Esophagus mucosa (tissue), 1 donor: Measurements from ENCODE around the gene SURF2. TPM values are rescaled to one million over a fixed set of nuclear protein-coding genes. Genes with fewer than 3 reads are reported as not detected.

Experiments
- ATAC-seq: fragments of 200-7000 bp; cut with Tn5 transposase; one replicate; pipeline ENCODE4 v1.9.1; 2020
- total RNA-seq: library from RNA; stranded (reverse); gene quantifications from one replicate; pipeline ENCODE4 v1.2.4, GENCODE V29; 2023
- donor health status: DM: yes; HTN: yes; CAD: no.

The SURF2 gene
- total RNA-seq, 1 donor from 2014 or later = 25.6 TPM

DNA sequence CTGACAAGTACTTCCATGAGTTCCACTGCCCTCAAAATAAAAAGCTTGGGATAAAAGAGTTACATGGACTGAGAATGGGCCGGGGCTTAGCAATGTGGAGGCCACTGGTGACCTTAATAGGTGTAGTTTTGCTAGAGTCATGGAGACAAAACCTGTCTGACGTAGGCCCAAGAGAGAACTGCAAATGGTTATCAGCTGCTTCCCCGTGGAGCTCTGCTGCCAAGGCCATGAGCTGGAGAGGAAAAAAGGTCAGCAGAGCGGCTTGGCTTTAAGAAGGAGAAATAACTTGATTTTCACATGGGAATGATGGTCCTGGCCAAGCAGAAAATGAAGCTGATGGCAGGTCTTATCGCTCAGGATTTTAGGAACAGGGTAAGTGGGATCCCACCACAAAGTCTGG is 16.7 kb upstream of the SURF2 start:
- no peak for ATAC-seq

DNA sequence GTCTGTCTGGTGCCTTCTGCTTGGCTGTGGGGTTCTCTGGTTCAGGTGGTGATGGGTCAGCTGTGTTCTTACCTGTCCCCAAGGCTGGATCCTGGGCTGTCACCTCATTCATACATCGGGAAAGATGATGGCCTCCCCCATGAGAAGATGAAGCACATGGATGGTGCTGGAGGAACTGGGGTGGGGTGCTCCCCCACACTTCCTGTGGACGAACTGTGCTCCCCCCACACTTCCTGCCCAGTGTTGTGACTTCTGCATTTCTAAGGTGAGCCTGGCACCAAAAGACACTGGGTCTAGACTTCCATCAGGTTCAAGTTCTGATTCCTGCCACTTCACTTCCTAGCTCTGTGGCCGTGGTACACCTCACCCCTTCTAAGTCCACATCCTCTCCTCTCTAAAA is 16.1 kb upstream of the SURF2 start:
- ATAC-seq = no peak

DNA sequence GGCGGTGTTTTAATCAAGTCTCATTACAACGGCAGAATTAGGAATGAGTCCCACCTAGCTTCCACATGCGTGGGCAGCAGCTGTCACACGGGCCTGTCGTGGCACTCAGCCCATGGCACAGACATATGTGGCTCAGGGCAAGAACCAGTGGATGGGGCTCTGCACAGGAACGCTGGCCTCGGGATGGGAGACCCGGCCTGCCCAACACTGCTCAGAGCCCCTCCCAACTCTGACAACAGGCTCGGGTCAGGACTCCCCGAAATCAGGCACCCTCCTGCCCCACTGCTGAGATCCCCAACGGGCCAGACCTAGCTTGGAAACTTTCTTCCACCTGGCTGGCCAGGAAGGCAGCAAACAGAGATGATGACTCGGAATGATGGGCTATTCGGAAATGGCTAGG is 15.4 kb upstream of the SURF2 start:
- ATAC-seq = no peak

DNA sequence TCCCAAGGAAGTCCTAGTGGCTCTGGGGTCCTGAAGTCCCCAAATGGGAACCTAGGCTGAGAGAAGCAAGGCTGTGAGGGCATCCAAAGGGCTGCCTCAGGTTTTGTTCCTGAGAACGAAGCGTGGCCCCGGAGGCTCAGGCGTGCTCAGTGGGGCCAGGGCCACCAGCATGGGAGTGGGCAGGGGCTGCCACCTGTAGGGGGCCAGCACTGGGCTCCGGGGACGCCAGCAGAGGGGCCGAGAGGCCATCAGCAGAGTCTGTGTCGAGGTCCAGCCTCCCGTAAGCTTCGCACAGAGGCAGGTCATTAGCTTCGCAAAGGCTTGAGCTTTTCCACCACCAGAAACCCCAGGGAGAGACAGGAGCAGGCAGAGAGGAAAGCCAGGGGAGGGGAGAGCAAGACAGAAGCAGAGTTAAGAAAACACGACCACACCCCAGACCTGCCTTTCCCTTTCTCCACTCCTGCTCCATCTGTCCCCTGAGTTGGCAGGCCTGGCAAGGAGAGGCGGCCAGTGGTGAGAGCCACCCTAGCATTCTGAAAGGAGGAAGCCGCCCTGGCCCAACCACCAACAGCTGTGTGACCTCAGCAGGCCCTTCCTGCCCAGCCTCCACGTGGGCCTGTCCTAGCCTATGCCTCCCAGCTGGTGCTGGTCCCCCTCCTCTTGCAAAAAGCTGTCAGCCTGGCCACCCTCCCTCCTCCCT is 14.8 kb upstream of the SURF2 start:
- peak; percentile 4 for ATAC-seq

GRCh38 chr9:133342069-133342406 is 14.3 kb upstream of the SURF2 start:
- no peak for ATAC-seq

DNA sequence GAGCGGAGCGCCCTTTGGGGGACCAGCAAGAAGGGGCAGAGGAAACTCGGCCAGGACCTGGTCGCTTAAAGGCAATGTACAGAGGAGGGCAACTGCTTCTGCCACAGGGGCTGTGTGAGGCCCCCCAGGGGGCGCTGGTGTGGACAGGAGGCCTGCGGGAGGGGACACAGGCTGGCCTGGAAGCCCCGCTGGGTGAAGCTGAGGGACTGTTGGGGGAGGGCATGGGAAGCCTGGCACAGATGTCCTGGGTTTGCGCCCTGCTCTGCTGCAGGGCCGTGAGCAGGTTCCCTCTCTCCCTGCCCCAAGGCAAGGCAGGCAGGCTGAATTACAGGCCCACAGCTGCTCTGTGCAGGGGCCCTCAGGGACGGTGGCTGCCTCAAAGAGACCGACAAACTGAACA is 13.8 kb upstream of the SURF2 start:
- ATAC-seq = no peak

DNA sequence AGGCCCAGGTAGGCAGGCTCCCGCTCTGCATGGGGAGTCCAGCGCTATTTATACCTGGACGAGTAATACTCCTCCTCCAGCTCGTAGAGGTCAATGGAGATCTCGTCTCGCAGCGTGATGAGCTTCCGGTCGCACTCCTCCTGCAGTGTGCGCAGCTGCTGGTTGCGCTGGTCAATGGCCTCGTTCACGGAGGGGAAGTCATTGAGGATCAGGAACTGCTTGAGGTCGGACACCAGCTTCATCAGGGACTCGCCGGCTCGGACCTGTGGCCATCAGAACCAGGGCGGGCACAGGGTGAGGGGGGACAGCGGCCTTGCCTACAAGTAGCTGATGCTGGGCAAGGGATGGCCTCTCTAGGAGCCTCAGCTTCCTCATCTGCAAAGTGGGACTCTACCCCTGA is 12.3 kb upstream of the SURF2 start:
- no peak for ATAC-seq

GRCh38 chr9:133344979-133345378 is 11.4 kb upstream of the SURF2 start:
- no peak for ATAC-seq

DNA sequence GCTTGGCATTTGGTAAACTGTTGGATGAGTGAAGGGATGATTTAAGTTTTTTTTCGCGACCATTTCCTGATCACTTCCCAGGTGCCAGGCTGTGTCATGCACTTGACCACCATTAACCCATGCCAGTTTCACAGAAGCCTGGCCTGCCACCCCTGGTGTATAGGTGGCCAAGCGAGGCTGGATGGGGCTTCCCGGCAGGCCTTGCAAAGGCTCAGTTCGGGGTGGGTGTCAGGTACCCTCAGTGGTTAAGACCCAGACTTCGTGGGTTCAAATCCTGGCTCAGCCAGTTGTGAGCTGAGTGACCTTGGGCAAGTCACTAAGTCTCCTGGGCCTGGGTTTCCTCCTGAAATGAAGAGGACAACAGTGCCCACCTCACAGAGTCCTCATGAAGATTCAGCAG is 10.8 kb upstream of the SURF2 start:
- no peak for ATAC-seq

DNA sequence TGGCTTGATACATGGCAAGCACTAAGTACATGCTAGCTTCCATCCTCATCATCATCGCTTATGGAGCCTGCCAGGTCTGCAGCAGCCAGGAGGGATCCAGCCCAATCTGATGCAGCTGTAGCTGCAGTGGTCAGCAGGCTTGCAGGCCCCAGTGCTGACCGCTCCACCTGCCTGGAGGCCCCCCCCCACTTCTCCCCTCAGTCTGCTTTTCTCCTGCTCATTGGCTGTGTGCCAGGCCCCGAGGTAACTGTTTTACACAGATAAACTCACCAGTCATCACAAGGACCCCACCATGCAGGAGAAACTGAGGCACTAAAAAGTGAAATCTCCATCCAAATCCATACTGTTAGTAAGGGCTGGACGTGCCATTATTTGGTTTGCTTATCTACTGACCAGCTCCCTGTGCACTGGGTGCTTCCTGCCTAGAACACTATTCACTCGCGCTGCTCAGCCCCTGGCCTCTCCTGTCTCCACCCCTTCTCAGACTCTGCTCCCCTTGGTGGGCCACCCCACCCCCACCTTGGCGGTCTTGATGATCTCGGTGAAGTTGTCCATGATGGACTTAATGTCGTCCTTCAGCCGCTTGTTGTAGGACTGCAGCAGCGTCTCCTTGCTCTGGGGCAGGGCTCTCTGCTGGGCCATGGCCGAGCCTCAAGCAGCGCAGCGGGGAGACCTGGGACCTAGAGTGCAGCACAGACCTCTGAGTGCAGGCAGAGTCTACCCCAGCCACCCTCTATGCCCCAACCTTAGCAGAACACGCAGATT is 10.1 kb upstream of the SURF2 start:
- peak; percentile 0 for ATAC-seq

GRCh38 chr9:133347515-133347984 is 8.8 kb upstream of the SURF2 start:
- peak; percentile 43 for ATAC-seq

- ATAC-seq = peak; percentile 84
Measured at GRCh38 chr9:133347985-133348717, 8.2 kb upstream of the SURF2 start, which contains the start of the genes MED22 and RPL7A. Gene MED22, minus strand, starts transcription at chr9:133348131. Its CDS starts 1,469 bp downstream, at chr9:133346662. Gene RPL7A, plus strand, starts transcription at chr9:133348218. Its CDS starts 26 bp downstream, at chr9:133348244.

- ATAC-seq = no peak
Measured at GRCh38 chr9:133348718-133349573, 7.4 kb upstream of the SURF2 start.

DNA sequence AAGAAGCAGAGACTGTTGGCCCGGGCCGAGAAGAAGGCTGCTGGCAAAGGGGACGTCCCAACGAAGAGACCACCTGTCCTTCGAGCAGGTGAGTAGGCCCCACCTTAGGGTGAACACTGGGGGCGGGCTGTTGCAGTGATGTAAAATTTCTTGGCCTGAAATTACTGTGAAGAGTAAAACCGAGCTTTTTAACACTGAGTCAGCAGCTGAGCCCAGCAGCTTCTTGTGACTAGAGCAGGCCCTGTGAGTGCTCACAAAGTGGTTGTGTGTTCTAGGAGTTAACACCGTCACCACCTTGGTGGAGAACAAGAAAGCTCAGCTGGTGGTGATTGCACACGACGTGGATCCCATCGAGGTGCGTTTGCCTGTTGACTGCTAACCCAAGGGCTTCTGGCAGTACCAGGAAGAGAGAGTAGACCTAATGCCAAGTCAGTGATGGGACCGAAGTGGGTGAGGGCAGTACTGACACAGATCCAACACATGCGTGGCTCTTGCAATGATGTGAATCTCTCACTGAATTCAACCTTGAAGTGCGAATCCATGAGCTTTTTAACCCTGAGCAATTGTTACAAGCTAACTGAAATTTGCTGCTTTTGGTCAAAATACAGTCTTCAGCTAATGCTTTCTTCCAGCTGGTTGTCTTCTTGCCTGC is 6.3 kb upstream of the SURF2 start:
- no peak for ATAC-seq

GRCh38 chr9:133351526-133351907 is 4.8 kb upstream of the SURF2 start:
- ATAC-seq = no peak

GRCh38 chr9:133351908-133352634 is 4.3 kb upstream of the SURF2 start:
- ATAC-seq = peak; percentile 11

GRCh38 chr9:133352635-133353340 is 3.6 kb upstream of the SURF2 start:
- ATAC-seq = no peak

GRCh38 chr9:133353548-133353947 is 2.8 kb upstream of the SURF2 start:
- no peak for ATAC-seq

- no peak for ATAC-seq
Measured at GRCh38 chr9:133354766-133355165, 1.6 kb upstream of the SURF2 start.

DNA sequence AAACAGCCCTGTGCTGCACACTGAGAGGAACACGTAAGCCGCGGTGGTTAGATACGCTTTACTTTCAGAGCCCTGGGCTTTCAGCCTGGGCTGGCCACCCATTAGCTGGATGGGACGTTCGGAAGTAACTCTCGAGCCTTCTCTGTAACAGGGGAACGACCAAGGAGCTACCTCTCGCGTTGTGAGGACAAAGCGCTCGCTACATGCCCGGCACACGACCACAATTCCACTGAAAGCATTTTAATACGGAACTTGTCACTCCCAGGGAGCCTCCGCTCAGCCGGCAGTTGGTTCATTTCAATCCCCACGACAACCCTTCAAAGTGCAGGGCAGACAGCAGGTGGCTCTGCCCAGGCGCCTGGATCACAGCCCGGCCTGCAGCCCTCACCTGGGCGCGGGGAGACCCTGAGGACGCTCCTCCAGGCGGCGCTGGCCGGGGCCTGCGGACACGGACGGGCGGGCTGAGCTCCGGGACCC is 431 bp upstream of the SURF2 start:
- peak; percentile 21 for ATAC-seq
